GM12865 (cell line): Measurements from ENCODE around the gene KY.

Experiments used
- DNase-seq: peaks from one replicate; pipeline ENCODE4 v3.0.0; 2010; ENCODE audit warnings: low read depth
- H3K4me3 ChIP-seq: 2 replicates; pipeline ENCODE4 v1.5.1; 2011; ENCODE audit warnings: mild to moderate bottlenecking, low read depth, low read length, control low read depth
- CTCF ChIP-seq: IDR thresholded peaks from 2 replicates; pipeline ENCODE4 v1.5.1; 2011; ENCODE audit warnings: low read length, control low read depth, low read depth, inconsistent platforms; ENCODE audit not compliant: insufficient read depth; ENCODE audit errors: missing control alignments

KY gene

DNA sequence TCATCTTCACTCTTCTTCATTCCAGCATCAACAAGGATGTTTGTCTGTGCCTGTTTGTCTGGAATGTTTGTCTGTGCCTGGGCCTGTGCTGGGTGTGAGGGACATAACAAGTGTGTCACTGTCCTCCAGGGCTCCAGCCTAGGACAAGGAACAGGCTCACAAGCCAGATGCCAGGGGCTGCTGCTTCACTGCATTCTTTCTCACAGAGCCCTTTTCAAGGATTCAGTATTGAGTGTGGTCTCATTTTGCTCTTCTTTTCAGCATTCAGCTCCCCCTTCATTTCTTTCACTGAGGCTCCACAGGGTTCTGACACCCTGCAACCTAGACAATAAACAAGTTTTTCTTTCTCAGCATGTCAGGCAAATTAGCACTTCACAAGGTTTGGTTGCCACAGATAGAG is 43.6 kb upstream of the KY start:
- no peak overlapping the region for H3K4me3 ChIP-seq
- TF ChIP-seq CTCF = no peak
- DNase-seq = no peak

- no peak for DNase-seq
- no peak for TF ChIP-seq CTCF
These were observed 43.0 kb upstream of the KY start for GRCh38 chr3:134693804-134694203.

GRCh38 chr3:134693226-134693625 is 42.4 kb upstream of the KY start:
- TF ChIP-seq CTCF = no peak
- no peak for DNase-seq
- no peak overlapping the region for H3K4me3 ChIP-seq

More at GRCh38 chr3:134693804-134694203, 43.0 kb upstream of the KY start:
- no peak overlapping the region for H3K4me3 ChIP-seq

DNA sequence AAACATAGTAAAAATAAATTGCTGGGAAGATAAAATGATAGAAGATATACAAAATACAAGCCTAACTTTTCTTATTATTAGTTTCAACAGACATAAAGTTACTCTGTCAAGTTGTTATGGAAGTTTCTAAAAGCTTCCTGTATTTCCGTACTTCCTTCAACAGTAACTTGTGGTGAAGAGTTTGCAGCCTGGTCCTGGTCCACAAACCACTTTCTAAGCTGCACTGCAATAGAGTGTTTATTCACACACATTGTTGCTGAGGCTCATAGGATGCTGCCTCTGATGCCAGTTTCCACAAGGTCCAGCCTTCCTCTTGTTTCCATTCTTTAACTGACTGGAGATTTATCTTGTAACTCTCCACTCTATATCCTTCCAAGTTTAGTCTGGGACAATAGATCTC is 39.4 kb upstream of the KY start:
- TF ChIP-seq CTCF = no peak
- H3K4me3 ChIP-seq = no peak overlapping the region
- DNase-seq = no peak

- TF ChIP-seq CTCF = no peak
- no peak for DNase-seq
- H3K4me3 ChIP-seq = no peak overlapping the region
These were observed 36.8 kb upstream of the KY start for GRCh38 chr3:134687642-134688041.

- no peak for DNase-seq
- TF ChIP-seq CTCF = no peak
- no peak overlapping the region for H3K4me3 ChIP-seq
These were observed 35.3 kb upstream of the KY start for GRCh38 chr3:134685929-134686802.
